Ovary (tissue), 3 donors: Measurements from ENCODE around the gene ARHGAP21.

Experiments used
- POLR2A ChIP-seq: fragments of 450-650 bp; IDR thresholded peaks from one replicate; pipeline ENCODE4 v1.6.1; 2017; ENCODE audit warnings: antibody characterized with exemption, mild to moderate bottlenecking, moderate library complexity
- TF ChIP-seq, protein P1 (sequence below), 3 donors: fragments of 450-650 bp in 2 of 3; fragments of 200-600 bp in 1 of 3; IDR thresholded peaks; one replicate each; pipeline versions ENCODE4 v1.5.1 to v1.8.0; 2016 to 2022; ENCODE audit warnings: antibody characterized with exemption in 3 of 3, mild to moderate bottlenecking in 1 of 3
- donor health status: DM: no; HTN: no; CAD: no.

DNA sequence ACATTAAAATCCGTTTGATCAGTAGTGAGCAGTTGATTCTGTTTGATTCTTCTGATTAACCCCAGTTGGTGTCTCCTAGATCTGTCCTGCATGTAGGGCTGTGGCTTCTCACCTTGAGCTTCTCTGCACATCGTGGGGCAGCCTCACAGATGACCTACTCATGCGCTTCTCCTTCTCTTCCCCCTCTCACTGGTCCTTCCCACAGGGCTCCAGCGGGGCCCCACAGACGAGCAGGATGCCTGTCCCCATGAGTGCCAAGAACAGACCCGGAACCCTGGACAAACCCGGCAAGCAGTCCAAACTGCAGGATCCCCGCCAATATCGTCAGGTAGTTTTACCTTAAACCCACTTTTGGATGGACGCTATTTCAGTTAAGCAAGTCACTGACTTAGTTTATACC, 178.9 kb downstream of the ARHGAP21 start:
- no peak for TF ChIP-seq POLR2A
- TF ChIP-seq, protein P1, sequence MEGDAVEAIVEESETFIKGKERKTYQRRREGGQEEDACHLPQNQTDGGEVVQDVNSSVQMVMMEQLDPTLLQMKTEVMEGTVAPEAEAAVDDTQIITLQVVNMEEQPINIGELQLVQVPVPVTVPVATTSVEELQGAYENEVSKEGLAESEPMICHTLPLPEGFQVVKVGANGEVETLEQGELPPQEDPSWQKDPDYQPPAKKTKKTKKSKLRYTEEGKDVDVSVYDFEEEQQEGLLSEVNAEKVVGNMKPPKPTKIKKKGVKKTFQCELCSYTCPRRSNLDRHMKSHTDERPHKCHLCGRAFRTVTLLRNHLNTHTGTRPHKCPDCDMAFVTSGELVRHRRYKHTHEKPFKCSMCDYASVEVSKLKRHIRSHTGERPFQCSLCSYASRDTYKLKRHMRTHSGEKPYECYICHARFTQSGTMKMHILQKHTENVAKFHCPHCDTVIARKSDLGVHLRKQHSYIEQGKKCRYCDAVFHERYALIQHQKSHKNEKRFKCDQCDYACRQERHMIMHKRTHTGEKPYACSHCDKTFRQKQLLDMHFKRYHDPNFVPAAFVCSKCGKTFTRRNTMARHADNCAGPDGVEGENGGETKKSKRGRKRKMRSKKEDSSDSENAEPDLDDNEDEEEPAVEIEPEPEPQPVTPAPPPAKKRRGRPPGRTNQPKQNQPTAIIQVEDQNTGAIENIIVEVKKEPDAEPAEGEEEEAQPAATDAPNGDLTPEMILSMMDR (IDR thresholded peaks at IDR 0.05) = no peak
